T-helper 2 cell treated with Interferon-gamma antibody and Interleukin-4, amounts not matched to agents 5 μg/mL and 100 μg/mL, for 36 hours (primary cell): ENCODE results near the gene PLEKHJ1.
"Not testable (repeated sequence)": the region's sequence is repeated elsewhere in the genome, so short reads cannot be mapped to it uniquely, and the experiment has no call there.

Experiments used
- DNase-seq: peaks from one replicate; pipeline ENCODE4 v3.0.0; 2021; ENCODE audit warnings: low spot score
- H3K27ac Mint-ChIP-seq: one replicate; pipeline ENCODE4 v1.8.0; 2021; ENCODE audit warnings: mild to moderate bottlenecking, mixed read lengths
- H3K27me3 Mint-ChIP-seq: one replicate; pipeline ENCODE4 v1.8.0; 2021; ENCODE audit warnings: low read depth, mixed read lengths
- H3K36me3 Mint-ChIP-seq: one replicate; pipeline ENCODE4 v1.8.0; 2021; ENCODE audit warnings: low read depth, mixed read lengths
- H3K4me1 Mint-ChIP-seq: one replicate; pipeline ENCODE4 v1.8.0; 2021; ENCODE audit warnings: low read depth, mixed read lengths
- H3K4me3 Mint-ChIP-seq: one replicate; pipeline ENCODE4 v1.8.0; 2022; ENCODE audit warnings: mild to moderate bottlenecking, moderate library complexity, mixed read lengths
- H3K9me3 Mint-ChIP-seq: one replicate; pipeline ENCODE4 v1.8.0; 2021; ENCODE audit warnings: mixed read lengths

The PLEKHJ1 gene, protein sequence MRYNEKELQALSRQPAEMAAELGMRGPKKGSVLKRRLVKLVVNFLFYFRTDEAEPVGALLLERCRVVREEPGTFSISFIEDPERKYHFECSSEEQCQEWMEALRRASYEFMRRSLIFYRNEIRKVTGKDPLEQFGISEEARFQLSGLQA

DNA sequence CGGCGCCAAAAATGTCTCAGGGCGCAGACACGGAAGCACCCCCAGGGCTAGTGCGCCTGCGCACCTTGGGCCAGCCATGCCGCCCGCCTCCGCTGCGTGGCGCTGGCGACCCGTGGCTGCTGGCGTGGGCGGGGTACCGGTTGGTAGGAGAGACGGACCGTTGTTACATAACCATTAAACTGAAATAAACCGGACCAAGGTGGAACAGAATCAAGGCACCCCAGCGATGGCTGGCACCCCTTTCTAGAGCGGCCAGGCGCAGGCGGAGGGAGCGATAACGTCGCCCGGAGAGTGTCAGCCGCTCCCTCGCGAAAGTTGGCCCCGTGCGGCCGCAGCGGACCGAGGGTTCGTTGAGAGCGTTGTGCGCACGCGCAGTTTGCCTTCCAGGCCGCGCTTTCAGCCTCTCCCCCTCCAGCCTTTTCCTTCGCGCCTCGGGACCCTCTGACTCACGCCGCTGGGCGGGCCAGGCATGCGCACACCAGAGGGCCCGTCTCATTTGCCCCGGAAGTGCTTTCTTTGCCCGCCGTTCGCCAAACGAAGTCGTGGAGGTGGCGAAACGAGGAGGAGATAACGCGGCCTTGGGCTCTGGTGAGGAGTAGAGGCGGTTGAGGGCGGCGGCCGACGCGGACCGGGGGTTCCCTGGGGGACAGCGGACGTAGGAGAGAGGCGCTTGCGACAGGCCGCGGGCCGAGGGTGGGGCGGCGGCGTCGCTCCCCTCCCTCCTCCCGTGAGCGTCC is at the start of gene PLEKHJ1, which contains the start of gene SF3A2:
TSS of gene PLEKHJ1 (minus strand) at position 16 of the 737 bp plus-strand sequence. CDS start 81 bp downstream, outside the sequence.
TSS of gene SF3A2 (plus strand) at position 511 of the 737 bp plus-strand sequence. CDS start 6,595 bp downstream, outside the sequence.
- DNase-seq = peak; percentile 98
- H3K4me1 Mint-ChIP-seq = peaks cover 41% of the 10 kb centered on the region
- H3K4me3 Mint-ChIP-seq = peak within 1 kb of the TSS; percentile 97
- peaks cover 56% of the 10 kb centered on the region for H3K36me3 Mint-ChIP-seq
- no peaks in the 10 kb centered on the region for H3K9me3 Mint-ChIP-seq
- peak within 1 kb of the TSS; percentile 97 for H3K27ac Mint-ChIP-seq
- H3K27me3 Mint-ChIP-seq = no peaks in the 10 kb centered on the region

DNA sequence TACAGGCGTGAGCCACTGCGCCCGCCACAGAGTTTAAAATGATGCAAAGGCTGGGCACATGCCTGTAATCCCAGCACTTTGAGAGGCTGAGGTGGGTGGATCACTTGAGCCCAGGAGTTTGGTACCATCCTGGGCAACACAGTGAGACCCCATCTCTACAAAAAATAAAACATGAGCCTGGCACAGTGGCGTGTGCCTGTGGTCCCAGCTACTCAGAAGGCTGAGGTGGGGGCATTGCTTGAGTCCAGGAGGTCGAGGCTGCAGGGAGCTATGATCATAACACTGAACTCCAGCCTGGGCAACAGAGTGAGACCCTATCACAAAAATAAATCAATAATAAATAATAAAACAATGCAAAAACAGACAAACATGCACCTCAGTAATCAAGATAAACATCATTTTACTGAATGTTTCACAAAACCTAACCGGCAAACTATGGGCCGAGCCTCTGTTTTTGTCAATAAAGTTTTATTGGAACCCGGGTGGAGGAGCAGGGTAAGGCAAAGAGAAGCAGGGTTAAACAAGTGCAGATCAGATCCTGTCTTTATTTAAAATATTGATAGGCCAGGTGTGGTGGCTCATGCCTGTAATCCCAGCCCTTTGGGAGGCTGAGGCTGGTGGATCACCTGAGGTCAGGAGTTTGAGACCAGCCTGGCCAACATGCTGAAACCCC is 47.8 kb upstream of the PLEKHJ1 start:
- Mint-ChIP-seq H3K27me3 (peaks cover 7% of the 10 kb centered on the region), H3K27ac (no peak overlapping the region), H3K4me3 (no peak overlapping the region), H3K4me1 (peaks cover 17% of the 10 kb centered on the region), H3K36me3 (no peaks in the 10 kb centered on the region), H3K9me3 (no peaks in the 10 kb centered on the region)
- no peak for DNase-seq

DNA sequence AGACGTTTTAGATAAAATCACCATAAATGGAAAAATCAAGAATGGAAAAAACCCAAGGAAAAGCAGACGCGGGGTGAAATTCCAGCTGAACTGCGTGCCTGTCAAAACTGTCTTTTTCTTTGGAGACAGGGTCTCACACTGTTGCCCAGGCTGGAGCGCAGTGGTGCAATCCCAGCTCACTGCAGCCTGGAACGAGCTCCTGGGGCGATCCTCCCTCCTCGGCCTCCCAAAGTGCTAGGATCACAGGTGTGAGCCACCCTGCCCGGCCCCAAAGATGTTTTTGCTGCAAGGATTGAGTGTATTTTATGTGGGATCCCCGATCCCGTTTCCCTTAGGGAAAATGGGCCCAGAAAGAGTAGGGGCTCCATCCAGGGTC is 46.7 kb upstream of the PLEKHJ1 start:
- Mint-ChIP-seq H3K4me1 (peaks cover 9% of the 10 kb centered on the region), H3K27ac (no peak overlapping the region), H3K27me3 (peaks cover 7% of the 10 kb centered on the region), H3K9me3 (no peaks in the 10 kb centered on the region), H3K4me3 (peak overlapping the region; percentile 27), H3K36me3 (no peaks in the 10 kb centered on the region)
- no peak for DNase-seq

DNA sequence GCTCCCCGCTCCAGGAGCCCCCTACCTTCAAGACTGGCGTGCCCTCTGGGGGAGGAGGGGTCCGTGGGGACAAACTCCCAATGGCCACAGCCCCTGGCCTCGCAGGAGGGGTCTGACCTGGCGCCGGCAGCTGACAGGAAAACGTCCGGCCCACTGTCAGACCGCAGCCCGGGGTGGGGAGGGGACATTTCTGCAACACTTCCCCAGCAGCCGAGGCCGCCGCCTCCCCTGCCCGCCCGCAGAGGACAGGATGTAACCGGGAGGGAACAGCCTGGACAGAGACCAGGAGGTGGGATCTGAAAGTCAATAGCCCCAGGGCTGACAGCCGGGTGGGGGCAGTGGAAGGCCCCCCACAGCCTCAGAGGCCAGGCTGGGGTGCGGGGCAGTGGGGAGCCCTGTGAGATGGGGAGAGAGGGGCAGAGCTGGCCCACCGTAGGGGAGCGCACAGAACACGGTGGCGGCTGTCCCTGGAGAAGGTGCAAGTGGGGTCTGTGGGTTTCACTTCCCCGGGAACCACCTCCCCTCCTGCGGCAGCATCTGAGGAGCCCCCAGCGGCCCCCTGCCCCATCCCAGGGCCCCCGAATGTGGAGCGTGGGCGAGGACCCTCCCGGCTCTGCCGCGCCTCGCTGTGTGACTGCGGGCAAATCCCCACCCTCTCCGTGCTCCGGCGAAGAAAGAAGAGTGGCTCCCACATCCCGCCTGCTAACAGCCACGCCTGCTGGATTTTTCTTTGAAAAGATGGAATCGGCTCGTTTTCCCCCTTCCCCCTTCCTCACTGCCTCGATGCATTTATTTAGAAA is 46.1 kb upstream of the PLEKHJ1 start, which contains the start of gene PEAK3:
TSS of gene PEAK3 (minus strand) at position 114 of the 800 bp plus-strand sequence. CDS start 1,244 bp downstream, outside the sequence.
- Mint-ChIP-seq H3K9me3 (no peaks in the 10 kb centered on the region), H3K4me3 (peak within 1 kb of the TSS; percentile 73), H3K4me1 (peaks cover 9% of the 10 kb centered on the region), H3K36me3 (no peaks in the 10 kb centered on the region), H3K27ac (peak within 1 kb of the TSS; percentile 49), H3K27me3 (peaks cover 7% of the 10 kb centered on the region)
- DNase-seq = peak; percentile 38

DNA sequence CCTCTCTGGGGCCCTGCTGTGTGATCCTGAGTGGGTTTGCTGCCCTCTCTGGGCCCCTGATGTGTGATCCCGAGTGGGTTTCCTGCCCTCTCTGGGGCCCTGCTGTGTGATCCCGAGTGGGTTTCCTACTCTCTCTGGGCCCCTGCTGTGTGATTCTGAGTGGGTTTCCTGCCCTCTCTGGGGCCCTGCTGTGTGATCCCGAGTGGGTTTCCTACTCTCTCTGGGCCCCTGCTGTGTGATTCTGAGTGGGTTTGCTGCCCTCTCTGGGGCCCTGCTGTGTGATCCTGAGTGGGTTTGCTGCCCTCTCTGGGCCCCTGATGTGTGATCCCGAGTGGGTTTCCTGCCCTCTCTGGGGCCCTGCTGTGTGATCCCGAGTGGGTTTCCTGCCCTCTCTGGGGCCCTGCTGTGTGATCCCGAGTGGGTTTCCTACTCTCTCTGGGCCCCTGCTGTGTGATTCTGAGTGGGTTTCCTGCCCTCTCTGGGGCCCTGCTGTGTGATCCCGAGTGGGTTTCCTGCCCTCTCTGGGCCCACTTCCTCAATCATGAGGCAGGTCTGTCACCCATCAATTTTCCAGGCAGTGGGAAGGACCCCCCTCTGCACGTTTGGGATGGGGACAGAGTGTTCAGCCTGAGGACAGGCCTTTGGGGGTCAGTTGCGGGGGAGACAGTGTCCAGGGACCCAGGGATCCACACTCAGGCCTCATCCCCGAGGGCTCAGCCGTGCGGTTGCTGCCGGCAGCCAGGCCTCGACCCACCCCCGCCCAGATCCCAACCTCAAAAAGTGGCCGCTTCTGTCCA is 45.3 kb upstream of the PLEKHJ1 start:
- not testable (repeated sequence) for H3K4me1 Mint-ChIP-seq, H3K27ac Mint-ChIP-seq, H3K27me3 Mint-ChIP-seq, H3K9me3 Mint-ChIP-seq, H3K36me3 Mint-ChIP-seq, DNase-seq
- H3K4me3 Mint-ChIP-seq = peak overlapping the region; percentile 73

DNA sequence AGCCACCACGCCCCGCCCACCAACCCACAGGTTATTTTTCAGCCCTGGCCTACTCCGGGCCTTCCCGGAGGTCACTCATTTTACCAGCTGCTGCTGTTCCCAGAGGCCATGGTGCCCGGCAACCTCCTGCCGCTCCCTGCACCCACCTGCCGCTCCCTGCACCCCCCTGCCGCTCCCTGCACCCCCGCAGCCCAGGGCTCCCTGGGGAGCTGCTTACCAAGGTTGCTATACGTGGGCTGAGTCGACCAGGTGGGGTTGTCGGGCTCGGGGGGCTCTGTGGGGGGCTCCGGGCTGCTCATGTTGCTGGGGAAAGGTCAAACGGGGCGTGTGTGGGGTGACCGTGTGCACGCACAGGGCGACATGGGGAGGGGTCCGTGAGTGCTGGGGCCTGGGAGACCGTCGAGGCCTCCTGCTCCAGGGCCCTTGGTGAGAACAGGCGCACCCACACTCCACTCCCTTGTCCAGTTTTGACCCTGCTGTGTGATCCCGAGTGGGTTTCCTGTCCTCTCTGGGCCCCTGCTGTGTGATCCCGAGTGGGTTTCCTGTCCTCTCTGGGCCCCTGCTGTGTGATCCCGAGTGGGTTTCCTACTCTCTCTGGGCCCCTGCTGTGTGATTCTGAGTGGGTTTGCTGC is 44.6 kb upstream of the PLEKHJ1 start:
- no peak overlapping the region for H3K27ac Mint-ChIP-seq
- no peaks in the 10 kb centered on the region for H3K36me3 Mint-ChIP-seq
- DNase-seq = no peak
- H3K4me3 Mint-ChIP-seq = no peak overlapping the region
- peaks cover 7% of the 10 kb centered on the region for H3K27me3 Mint-ChIP-seq
- no peaks in the 10 kb centered on the region for H3K9me3 Mint-ChIP-seq
- H3K4me1 Mint-ChIP-seq = peaks cover 9% of the 10 kb centered on the region

DNA sequence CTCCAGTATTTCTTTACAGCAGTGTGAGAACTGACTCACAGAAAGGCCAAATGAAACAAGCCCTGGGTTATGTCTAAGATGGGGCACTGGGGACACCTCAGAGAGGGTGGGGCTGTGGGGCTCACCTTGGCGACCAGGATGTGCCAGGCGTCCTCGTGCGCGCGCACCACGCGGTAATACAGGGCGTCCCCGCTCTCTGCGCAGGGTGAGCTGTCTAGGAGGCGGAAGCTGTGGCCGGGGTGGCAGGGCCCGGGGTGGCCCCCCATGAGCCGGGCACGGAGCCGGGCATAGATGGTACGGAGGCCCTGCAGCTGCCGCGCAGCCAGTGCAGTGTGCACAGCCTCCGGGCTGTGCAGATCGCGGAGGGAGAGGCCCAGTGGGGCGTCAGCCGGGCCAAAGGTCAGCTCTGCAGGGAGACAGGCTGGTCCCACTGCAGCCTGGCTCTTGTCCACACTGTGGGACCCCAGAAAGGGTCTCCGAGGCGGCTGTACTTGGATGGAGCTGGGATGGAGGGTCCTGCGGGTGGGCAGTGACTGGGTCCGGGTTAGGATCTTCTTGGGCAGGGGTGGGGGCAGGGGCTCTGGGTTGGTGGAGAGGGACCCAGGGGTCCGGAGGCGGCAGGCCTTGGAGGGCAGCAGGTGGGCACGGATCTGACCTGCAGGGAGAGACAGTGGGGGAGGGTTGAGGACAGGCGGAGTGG is 42.5 kb upstream of the PLEKHJ1 start:
- Mint-ChIP-seq H3K36me3 (peaks cover 13% of the 10 kb centered on the region), H3K27ac (no peak overlapping the region), H3K4me1 (peaks cover 22% of the 10 kb centered on the region), H3K27me3 (peaks cover 7% of the 10 kb centered on the region), H3K9me3 (no peaks in the 10 kb centered on the region), H3K4me3 (no peak overlapping the region)
- no peak for DNase-seq

DNA sequence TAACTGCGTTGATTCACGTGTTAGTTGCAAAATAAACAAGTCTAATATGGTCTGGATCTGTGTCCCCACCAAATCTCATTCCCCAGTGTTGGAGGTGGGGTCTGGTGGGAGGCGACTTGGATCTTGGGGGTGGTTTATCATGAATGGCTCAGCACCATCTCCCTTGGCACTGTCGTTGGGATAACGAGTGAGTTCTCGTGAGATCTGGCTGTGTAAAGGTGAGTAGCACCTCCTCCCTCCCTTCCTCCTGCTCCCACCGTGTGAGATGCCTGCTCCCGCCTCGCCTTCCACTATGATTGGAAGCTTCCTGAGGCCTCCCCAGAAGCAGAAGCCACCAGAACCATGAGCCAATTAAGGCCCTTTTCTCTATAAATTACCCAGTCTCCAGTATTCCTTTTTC is 41.0 kb upstream of the PLEKHJ1 start:
- no peak overlapping the region for H3K4me3 Mint-ChIP-seq
- no peak overlapping the region for H3K27ac Mint-ChIP-seq
- DNase-seq = no peak
- no peaks in the 10 kb centered on the region for H3K27me3 Mint-ChIP-seq
- peaks cover 22% of the 10 kb centered on the region for H3K36me3 Mint-ChIP-seq
- no peaks in the 10 kb centered on the region for H3K9me3 Mint-ChIP-seq
- peaks cover 19% of the 10 kb centered on the region for H3K4me1 Mint-ChIP-seq

DNA sequence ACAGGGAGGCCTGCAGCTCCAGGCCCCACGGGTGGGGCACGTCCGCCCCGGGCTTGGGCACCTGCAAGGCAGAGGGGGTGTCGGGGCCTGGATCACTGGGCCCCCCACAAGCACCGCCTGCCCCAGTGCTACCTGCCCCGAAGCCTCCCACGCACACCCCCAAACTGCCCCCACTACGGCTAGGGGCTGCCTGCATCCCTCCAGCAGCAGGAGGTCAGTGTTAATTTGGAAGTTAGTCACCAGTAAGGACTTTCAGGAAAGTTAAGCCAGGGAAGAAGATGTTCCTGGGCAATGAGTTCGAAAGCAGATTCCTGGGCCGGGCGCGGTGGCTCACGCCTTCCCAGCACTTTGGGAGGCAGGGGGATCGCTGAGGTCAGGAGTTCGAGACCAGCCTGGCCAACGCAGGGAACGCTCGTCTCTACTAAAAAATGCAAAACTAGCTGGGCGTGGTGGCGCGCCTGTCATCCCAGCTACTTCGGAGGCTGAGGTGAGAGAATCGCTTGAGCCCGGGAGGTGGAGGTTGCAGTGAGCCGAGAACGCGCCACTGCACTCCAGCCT is 40.4 kb upstream of the PLEKHJ1 start:
- H3K4me3 Mint-ChIP-seq = no peak overlapping the region
- H3K27me3 Mint-ChIP-seq = no peaks in the 10 kb centered on the region
- H3K4me1 Mint-ChIP-seq = peaks cover 21% of the 10 kb centered on the region
- H3K9me3 Mint-ChIP-seq = no peaks in the 10 kb centered on the region
- H3K27ac Mint-ChIP-seq = no peak overlapping the region
- no peak for DNase-seq
- H3K36me3 Mint-ChIP-seq = peaks cover 26% of the 10 kb centered on the region

DNA sequence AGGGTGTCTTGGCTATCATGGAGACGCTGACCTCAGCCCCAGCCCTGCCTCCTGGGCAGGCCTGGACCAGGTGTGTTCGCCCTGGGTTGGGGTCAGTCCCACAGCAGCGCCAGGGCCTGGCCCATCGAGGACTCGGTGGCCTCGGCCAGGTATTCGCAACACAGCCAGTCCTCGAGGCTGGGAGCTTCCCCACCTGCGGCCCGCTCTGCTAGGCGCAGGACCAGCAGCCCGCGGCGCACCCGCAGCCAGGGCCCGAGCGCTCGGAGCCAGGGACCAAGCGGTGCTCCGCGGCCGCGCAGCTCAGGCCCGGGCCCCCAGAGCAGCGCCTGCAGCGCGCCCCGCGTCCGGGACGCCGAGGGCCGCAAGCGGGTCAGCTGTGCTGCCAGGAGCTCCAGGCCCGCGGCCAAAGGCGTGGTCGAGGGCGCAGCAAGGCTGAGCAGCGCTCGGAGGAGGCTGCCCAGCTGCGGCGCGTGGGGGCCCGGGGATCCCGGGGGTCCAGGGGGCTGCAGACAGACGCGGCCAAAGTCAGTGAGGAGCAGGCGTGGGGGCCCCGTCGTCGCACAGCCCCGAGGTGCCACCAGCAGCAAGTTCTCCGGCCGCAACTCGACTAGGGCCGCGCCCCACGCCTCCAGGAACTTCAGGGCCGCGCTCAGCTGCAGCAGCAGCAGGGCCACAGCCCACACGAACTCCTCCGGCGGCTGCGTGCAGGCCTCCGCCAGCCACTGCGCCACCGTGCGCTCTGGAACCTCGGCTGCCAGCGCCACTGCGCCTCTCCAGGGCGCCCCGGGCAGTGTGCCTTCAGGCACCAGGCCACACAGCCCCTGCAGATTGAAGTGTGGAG is 39.7 kb upstream of the PLEKHJ1 start:
- Mint-ChIP-seq H3K27ac (no peak overlapping the region), H3K4me3 (no peak overlapping the region), H3K36me3 (peaks cover 29% of the 10 kb centered on the region), H3K27me3 (no peaks in the 10 kb centered on the region), H3K4me1 (peaks cover 24% of the 10 kb centered on the region), H3K9me3 (no peaks in the 10 kb centered on the region)
- DNase-seq = no peak

DNA sequence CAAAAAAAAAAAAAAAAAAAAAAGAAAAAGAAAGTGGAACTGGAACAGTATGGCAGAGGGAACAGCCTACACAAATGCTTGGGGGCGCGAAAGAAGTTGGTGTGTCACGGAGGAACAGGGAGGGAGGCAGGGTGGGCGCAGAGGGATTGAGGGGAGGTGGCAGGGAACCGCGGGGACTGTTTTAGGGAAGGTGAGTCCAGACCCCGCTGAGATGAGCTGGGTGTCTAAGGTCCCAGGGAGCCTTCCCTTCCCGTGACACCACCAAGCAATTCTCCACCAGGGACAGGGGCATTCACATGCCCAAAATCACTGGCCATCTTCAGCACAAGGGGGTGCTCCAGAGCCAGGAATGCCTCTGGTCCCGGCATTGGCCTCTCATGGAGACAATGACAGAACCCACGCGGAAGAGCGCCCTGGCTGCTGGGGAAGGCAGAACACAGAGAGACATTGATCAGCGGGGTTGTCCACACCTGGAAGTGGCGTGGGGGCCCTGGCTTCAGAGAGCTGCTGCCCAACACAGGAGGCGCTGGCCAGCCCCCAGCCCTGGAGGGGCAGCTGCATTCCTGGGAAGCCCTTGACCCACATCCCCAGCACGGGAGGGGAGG is 38.9 kb upstream of the PLEKHJ1 start:
- Mint-ChIP-seq H3K9me3 (no peaks in the 10 kb centered on the region), H3K27me3 (no peaks in the 10 kb centered on the region), H3K4me1 (peaks cover 24% of the 10 kb centered on the region), H3K27ac (peak overlapping the region; percentile 60), H3K4me3 (no peak overlapping the region), H3K36me3 (peaks cover 29% of the 10 kb centered on the region)
- DNase-seq = no peak
